PC-9 (cell line): ENCODE results near the gene SRRT. TPM values are rescaled to one million over a fixed set of nuclear protein-coding genes. Genes with fewer than 3 reads are reported as not detected.

ENCODE experiments used
- BruUV-seq: library from RNA; stranded (reverse); fragments of 400-500 nt; replicated peaks from 2 replicates; lab custom pipeline; 2021; lab: Mats Ljungman, UMichigan
- CTCF ChIA-PET: fragments of 300-600 bp; sonication (Branson Sonifier 250); formaldehyde crosslinking; loops from one replicate; lab custom pipeline; 2022; ENCODE audit warnings: antibody characterized with exemption; lab: Charles Lee
- POLR2A ChIA-PET: fragments of 300-600 bp; sonication (Branson Sonifier 250); formaldehyde crosslinking; loops from one replicate; lab custom pipeline; 2022; ENCODE audit warnings: antibody characterized with exemption; ENCODE audit not compliant: unreplicated experiment; lab: Charles Lee
- DNase-seq, 2 experiments: peaks; one replicate each; pipeline versions ENCODE4 v3.0.0 to v3.0.0-alpha.2; 2015 to 2022; ENCODE audit warnings: mixed read lengths in 1 of 2
- H2AFZ ChIP-seq: fragments of 200-600 bp; sonication (generic); 2 replicates; pipeline ENCODE4 v1.8.1; 2017; ENCODE audit warnings: antibody characterized with exemption
- H3F3A ChIP-seq: fragments of 200-600 bp; sonication (generic); 2 replicates; pipeline ENCODE4 v1.8.1; 2017; ENCODE audit warnings: antibody characterized with exemption, mild to moderate bottlenecking, low read depth; ENCODE audit not compliant: insufficient read depth
- H3K27ac ChIP-seq: fragments of 200-600 bp; sonication (generic); 2 replicates; pipeline ENCODE4 v1.6.1; 2016; ENCODE audit warnings: mixed run types
- H3K27me3 ChIP-seq: fragments of 200-600 bp; sonication (generic); 2 replicates; pipeline ENCODE4 v1.6.1; 2016; ENCODE audit warnings: low read depth, mixed run types; ENCODE audit not compliant: insufficient read depth
- H3K36me3 ChIP-seq: fragments of 200-600 bp; sonication (generic); 2 replicates; pipeline ENCODE4 v1.6.1; 2016; ENCODE audit warnings: low read depth, mixed run types
- H3K4me1 ChIP-seq: fragments of 200-600 bp; sonication (generic); replicated peaks from 2 replicates; pipeline ENCODE4 v1.6.1; 2016; ENCODE audit warnings: mixed run types; ENCODE audit not compliant: insufficient read depth
- H3K4me2 ChIP-seq: fragments of 200-600 bp; sonication (generic); 2 replicates; pipeline ENCODE4 v1.6.1; 2017; ENCODE audit warnings: mixed run types
- H3K4me3 ChIP-seq: fragments of 200-600 bp; sonication (generic); 2 replicates; pipeline ENCODE4 v1.6.1; 2016; ENCODE audit warnings: mixed run types
- H3K79me2 ChIP-seq: fragments of 200-600 bp; sonication (generic); 2 replicates; pipeline ENCODE4 v1.6.1; 2017; ENCODE audit warnings: low read depth, mixed run types
- H3K9me2 ChIP-seq: fragments of 200-600 bp; sonication (generic); 2 replicates; pipeline ENCODE4 v1.8.1; 2017; ENCODE audit warnings: mild to moderate bottlenecking; ENCODE audit not compliant: insufficient read depth
- H3K9me3 ChIP-seq: fragments of 200-600 bp; sonication (generic); 2 replicates; pipeline ENCODE4 v1.8.1; 2016; ENCODE audit warnings: low read depth; ENCODE audit not compliant: insufficient read depth
- H4K20me1 ChIP-seq: fragments of 200-600 bp; sonication (generic); 2 replicates; pipeline ENCODE4 v1.8.1; 2017; ENCODE audit not compliant: insufficient read depth
- EZH2 ChIP-seq: fragments of 200-600 bp; sonication (generic); IDR thresholded peaks from 2 replicates; pipeline ENCODE4 v1.8.0; 2017; ENCODE audit warnings: antibody characterized with exemption, low read depth
- intact Hi-C: fragments of 100-400 bp; cut with micrococcal nuclease; formaldehyde crosslinking; loops from one replicate; pipeline ENCODE4 v1.10.0; 2022; ENCODE audit not compliant: unreplicated experiment
- total RNA-seq: library from RNA; stranded (reverse); gene quantifications from 2 replicates; pipeline ENCODE4 v1.2.3, GENCODE V29; 2021
- TF ChIP-seq, protein P1 (sequence below): fragments of 200-600 bp; sonication (generic); conservative IDR thresholded peaks from 2 replicates; pipeline ENCODE4 v1.6.1; 2017; ENCODE audit warnings: mixed run types, antibody characterized with exemption, mild to moderate bottlenecking, moderate library complexity

SRRT gene
- total RNA-seq, 1 experiment from 2014 or later = 144 TPM

DNA sequence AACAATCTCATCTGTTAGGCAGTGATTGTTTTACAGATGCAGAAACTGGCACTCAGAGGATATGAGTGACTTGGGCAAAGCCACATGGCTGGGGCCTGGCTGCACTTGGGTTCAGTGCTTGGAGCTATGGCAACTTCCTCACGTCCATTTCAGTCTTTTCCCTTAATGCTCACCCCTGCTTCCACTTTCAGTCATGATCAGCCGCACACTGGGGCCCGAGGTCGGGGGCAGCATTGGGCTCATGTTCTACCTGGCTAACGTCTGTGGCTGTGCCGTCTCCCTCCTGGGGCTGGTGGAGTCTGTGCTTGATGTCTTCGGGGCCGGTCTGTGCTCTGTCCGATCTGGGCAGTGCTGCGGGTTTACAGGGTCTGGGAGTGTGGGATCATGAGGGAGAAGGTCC, 19.4 kb upstream of the SRRT start:
- Histone ChIP-seq H3K9me3 (no peaks in the 10 kb centered on the region), H3K79me2 (no peaks in the 10 kb centered on the region), H3K36me3 (no peaks in the 10 kb centered on the region), H3K9me2 (no peaks in the 10 kb centered on the region), H3K27me3 (no peaks in the 10 kb centered on the region), H4K20me1 (no peaks in the 10 kb centered on the region), H3K4me3 (no peak overlapping the region), H2AFZ (no peak overlapping the region), H3F3A (peaks cover 11% of the 10 kb centered on the region; the same call in 1 of the 2 replicates), H3K27ac (no peak overlapping the region), H3K4me2 (no peak overlapping the region), H3K4me1 (peaks cover 9% of the 10 kb centered on the region)
- TF ChIP-seq, protein P1, sequence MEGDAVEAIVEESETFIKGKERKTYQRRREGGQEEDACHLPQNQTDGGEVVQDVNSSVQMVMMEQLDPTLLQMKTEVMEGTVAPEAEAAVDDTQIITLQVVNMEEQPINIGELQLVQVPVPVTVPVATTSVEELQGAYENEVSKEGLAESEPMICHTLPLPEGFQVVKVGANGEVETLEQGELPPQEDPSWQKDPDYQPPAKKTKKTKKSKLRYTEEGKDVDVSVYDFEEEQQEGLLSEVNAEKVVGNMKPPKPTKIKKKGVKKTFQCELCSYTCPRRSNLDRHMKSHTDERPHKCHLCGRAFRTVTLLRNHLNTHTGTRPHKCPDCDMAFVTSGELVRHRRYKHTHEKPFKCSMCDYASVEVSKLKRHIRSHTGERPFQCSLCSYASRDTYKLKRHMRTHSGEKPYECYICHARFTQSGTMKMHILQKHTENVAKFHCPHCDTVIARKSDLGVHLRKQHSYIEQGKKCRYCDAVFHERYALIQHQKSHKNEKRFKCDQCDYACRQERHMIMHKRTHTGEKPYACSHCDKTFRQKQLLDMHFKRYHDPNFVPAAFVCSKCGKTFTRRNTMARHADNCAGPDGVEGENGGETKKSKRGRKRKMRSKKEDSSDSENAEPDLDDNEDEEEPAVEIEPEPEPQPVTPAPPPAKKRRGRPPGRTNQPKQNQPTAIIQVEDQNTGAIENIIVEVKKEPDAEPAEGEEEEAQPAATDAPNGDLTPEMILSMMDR = no peak
- TF ChIP-seq EZH2 = no peak
- BruUV-seq = no TSS peak
- POLR2A ChIA-PET = no interaction called here
- DNase-seq = no peak
- CTCF ChIA-PET = no interaction called here
- intact Hi-C loops = loop anchor here (10.0 kb wide), 1 partner anchor 721 kb away; no protein-coding TSS in a partner anchor

DNA sequence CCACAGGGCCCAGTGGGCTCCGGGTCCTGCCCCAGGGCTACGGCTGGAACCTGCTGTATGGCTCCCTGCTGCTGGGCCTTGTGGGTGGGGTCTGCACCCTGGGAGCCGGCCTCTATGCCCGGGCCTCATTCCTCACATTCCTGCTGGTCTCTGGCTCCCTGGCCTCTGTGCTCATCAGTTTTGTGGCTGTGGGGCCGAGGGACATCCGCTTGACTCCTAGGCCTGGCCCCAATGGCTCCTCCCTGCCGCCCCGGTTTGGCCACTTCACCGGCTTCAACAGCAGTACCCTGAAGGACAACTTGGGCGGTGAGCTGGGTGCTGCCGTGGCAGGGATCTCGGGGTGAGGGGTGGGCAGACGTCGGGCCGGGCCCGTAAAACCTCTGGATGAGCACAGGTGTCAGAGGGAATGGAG, 18.0 kb upstream of the SRRT start:
- Histone ChIP-seq H3K9me3 (no peaks in the 10 kb centered on the region), H3K27me3 (no peaks in the 10 kb centered on the region), H3K27ac (no peak overlapping the region), H3K79me2 (no peaks in the 10 kb centered on the region), H3K9me2 (no peaks in the 10 kb centered on the region), H2AFZ (no peak overlapping the region), H3K4me1 (peaks cover 5% of the 10 kb centered on the region), H3K4me2 (no peak overlapping the region), H3K4me3 (no peak overlapping the region), H3F3A (peaks cover 4% of the 10 kb centered on the region; the same call in 1 of the 2 replicates), H3K36me3 (no peaks in the 10 kb centered on the region), H4K20me1 (no peaks in the 10 kb centered on the region)
- TF ChIP-seq EZH2 = no peak
- TF ChIP-seq, protein P1 = no peak
- no peak for DNase-seq
- ChIA-PET POLR2A (no interaction called here), CTCF (interaction anchor here (0.6 kb wide), 1 partner anchor 299 kb away, joined by 4 read pairs; no protein-coding TSS in a partner anchor)
- intact Hi-C loops = loop anchor here (10.0 kb wide), 1 partner anchor 722 kb away; no protein-coding TSS in a partner anchor
- no TSS peak for BruUV-seq

DNA sequence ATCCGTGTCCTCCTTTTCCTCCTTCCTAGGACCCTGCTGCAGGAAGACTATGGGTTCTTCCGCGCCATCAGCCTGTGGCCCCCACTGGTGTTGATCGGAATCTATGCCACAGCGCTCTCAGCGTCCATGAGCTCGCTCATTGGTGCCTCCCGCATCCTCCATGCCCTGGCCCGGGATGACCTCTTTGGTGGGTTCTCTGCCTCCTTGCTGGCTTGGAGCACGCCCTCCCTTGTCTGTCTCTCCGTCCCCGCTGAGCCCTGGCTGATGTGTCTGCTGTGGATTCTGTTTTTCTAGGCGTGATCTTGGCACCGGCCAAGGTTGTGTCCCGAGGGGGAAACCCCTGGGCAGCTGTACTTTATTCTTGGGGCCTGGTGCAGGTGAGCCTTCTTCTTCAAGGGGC, 15.0 kb upstream of the SRRT start:
- no peaks in the 10 kb centered on the region for H3K36me3 ChIP-seq
- no peaks in the 10 kb centered on the region for H3K79me2 ChIP-seq
- no peaks in the 10 kb centered on the region for H3K9me3 ChIP-seq
- no peaks in the 10 kb centered on the region for H4K20me1 ChIP-seq
- CTCF ChIA-PET = no interaction called here
- no peak for DNase-seq
- peaks cover 3% of the 10 kb centered on the region for H3F3A ChIP-seq
- no peaks in the 10 kb centered on the region for H3K27me3 ChIP-seq
- POLR2A ChIA-PET = interaction anchor here (0.5 kb wide), 2 partner anchors 358 to 431 kb away, joined by 3 to 5 read pairs; partner anchors contain the start of genes ZCWPW1 and ZNHIT1
- no peak overlapping the region for H3K4me2 ChIP-seq
- TF ChIP-seq, protein P1 = no peak
- BruUV-seq = no TSS peak
- no peak overlapping the region for H3K4me3 ChIP-seq
- H2AFZ ChIP-seq = no peak overlapping the region
- H3K9me2 ChIP-seq = no peaks in the 10 kb centered on the region
- intact Hi-C loops = loop anchor here (10.0 kb wide), 1 partner anchor 725 kb away; no protein-coding TSS in a partner anchor
- H3K4me1 ChIP-seq = no peaks in the 10 kb centered on the region
- no peak overlapping the region for H3K27ac ChIP-seq
